Endothelial cell of umbilical vein (primary cell): ENCODE measurements around the gene TLE4. TPM values are rescaled to one million over a fixed set of nuclear protein-coding genes. Genes with fewer than 3 reads are reported as not detected.

ENCODE experiments used
- BruUV-seq: library from RNA; stranded (reverse); fragments of 400-500 nt; replicated peaks from 2 replicates; lab custom pipeline; 2021; lab: Mats Ljungman, UMichigan
- CTCF ChIA-PET: fragments of 300-600, 350-600 bp; sonication (Branson Sonifier 250); formaldehyde crosslinking; loops from one replicate; lab custom pipeline; 2021; ENCODE audit warnings: antibody characterized with exemption, inconsistent platforms; lab: Charles Lee
- POLR2A ChIA-PET: fragments of 300-600, 350-600 bp; sonication (Branson Sonifier 250); formaldehyde crosslinking; loops from one replicate; lab custom pipeline; 2021; ENCODE audit warnings: antibody characterized with exemption, inconsistent platforms; lab: Charles Lee
- DNase-seq: peaks from one replicate; pipeline ENCODE4 v3.0.0-alpha.2; 2011; ENCODE audit warnings: low read depth, low spot score
- FAIRE-seq: peaks from 2 replicates; lab custom pipeline; 2011; peaks lifted over from hg19 to GRCh38; lab: Jason Lieb, UNC
- H2AFZ ChIP-seq: 2 replicates; pipeline ENCODE4 v1.6.0; 2012; ENCODE audit warnings: low read depth, low read length, control low read depth, inconsistent platforms
- H3K27ac ChIP-seq: 2 replicates; pipeline ENCODE4 v1.5.1; 2011; ENCODE audit warnings: low read depth, mild to moderate bottlenecking, control low read depth, low read length, moderate library complexity; ENCODE audit not compliant: insufficient read depth
- H3K27me3 ChIP-seq, 2 experiments: 2 replicates each; pipeline versions ENCODE4 v1.6.0 to v1.6.1; 2011; ENCODE audit warnings: low read length in 2 of 2, mixed read lengths in 1 of 2; ENCODE audit not compliant: control insufficient read depth in 2 of 2, insufficient read depth in 2 of 2
- H3K36me3 ChIP-seq, 2 experiments: 2 replicates in 1 of 2; 3 replicates in 1 of 2; pipeline ENCODE4 v1.5.1; 2011; ENCODE audit warnings: low read length in 2 of 2, mild to moderate bottlenecking in 1 of 2, moderate library complexity in 1 of 2; ENCODE audit not compliant: control insufficient read depth in 2 of 2, insufficient read depth in 2 of 2; ENCODE audit errors: extremely low read depth in 1 of 2
- H3K4me1 ChIP-seq: 3 replicates; pipeline ENCODE4 v1.5.1; 2011; ENCODE audit warnings: mild to moderate bottlenecking, low read length; ENCODE audit not compliant: control insufficient read depth, insufficient read depth; ENCODE audit errors: extremely low read depth
- H3K4me2 ChIP-seq: 2 replicates; pipeline ENCODE4 v1.6.1; 2011; ENCODE audit warnings: low read length, control low read depth, mixed read lengths; ENCODE audit not compliant: insufficient read depth
- H3K4me3 ChIP-seq, 3 experiments: fragments of 200-600 bp in 1 of 3; sonication (generic), shearing (Covaris generic) in 1 of 3; replicated peaks in 1 of 3; 2 replicates each; pipeline ENCODE4 v1.5.1; 2011 to 2016; ENCODE audit warnings: control low read depth in 3 of 3, low read length in 3 of 3, mild to moderate bottlenecking in 2 of 3, inconsistent platforms in 1 of 3, low read depth in 1 of 3, moderate library complexity in 1 of 3; ENCODE audit not compliant: insufficient read depth in 1 of 3
- H3K79me2 ChIP-seq: 2 replicates; pipeline ENCODE4 v1.6.0; 2012; ENCODE audit warnings: low read length, inconsistent platforms; ENCODE audit not compliant: control insufficient read depth, insufficient read depth
- H3K9ac ChIP-seq: replicated peaks from 2 replicates; pipeline ENCODE3; 2011; ENCODE audit warnings: low read length, control low read depth; ENCODE audit not compliant: insufficient read depth; ENCODE audit errors: extremely low read depth
- H3K9me1 ChIP-seq: replicated peaks from 3 replicates; pipeline ENCODE4 v1.6.0; 2011; ENCODE audit warnings: mild to moderate bottlenecking, low read length; ENCODE audit not compliant: control insufficient read depth, insufficient read depth; ENCODE audit errors: extremely low read depth
- H3K9me3 ChIP-seq: replicated peaks from 2 replicates; pipeline ENCODE4 v1.5.1; 2012; ENCODE audit warnings: low read length, inconsistent platforms; ENCODE audit not compliant: control insufficient read depth, insufficient read depth
- H4K20me1 ChIP-seq: replicated peaks from 2 replicates; pipeline ENCODE3; 2011; ENCODE audit warnings: mild to moderate bottlenecking, low read length; ENCODE audit not compliant: control insufficient read depth, insufficient read depth; ENCODE audit errors: extremely low read depth
- EZH2 ChIP-seq: IDR thresholded peaks from 2 replicates; pipeline ENCODE4 v1.6.1; 2012; ENCODE audit warnings: borderline replicate concordance, low read depth, mild to moderate bottlenecking, moderate library complexity, low read length, inconsistent platforms; ENCODE audit not compliant: severe bottlenecking
- FOS ChIP-seq: IDR thresholded peaks from 2 replicates; pipeline ENCODE4 v1.6.1; 2011; ENCODE audit warnings: mild to moderate bottlenecking, low read length, moderate library complexity, borderline replicate concordance; ENCODE audit not compliant: insufficient read depth
- GATA2 ChIP-seq: IDR thresholded peaks from 2 replicates; pipeline ENCODE4 v1.7.0; 2011; ENCODE audit warnings: low read depth, mild to moderate bottlenecking, moderate library complexity, mixed read lengths, low read length; ENCODE audit not compliant: insufficient read length, insufficient read depth
- JUN ChIP-seq: IDR thresholded peaks from 2 replicates; pipeline ENCODE4 v1.6.1; 2011; ENCODE audit warnings: borderline replicate concordance, low read depth; ENCODE audit not compliant: insufficient read length, insufficient read depth
- MYC ChIP-seq: IDR thresholded peaks from one replicate; pipeline ENCODE4 v1.6.1; 2011; ENCODE audit warnings: mild to moderate bottlenecking, low read depth, low read length
- POLR2A ChIP-seq: IDR thresholded peaks from 2 replicates; pipeline ENCODE4 v1.6.1; 2012; ENCODE audit warnings: low read depth, mild to moderate bottlenecking, control low read depth, low read length
- POLR2AphosphoS5 ChIP-seq: IDR thresholded peaks from 2 replicates; pipeline ENCODE4 v1.6.1; 2012; ENCODE audit warnings: low read depth, mild to moderate bottlenecking, control low read depth, low read length, moderate library complexity; ENCODE audit not compliant: insufficient read depth
- dilution Hi-C: fragments of 300-500 bp; cut with MboI; formaldehyde crosslinking; loops from one replicate; pipeline ENCODE4 v1.15.0; 2019; ENCODE audit warnings: low sequenced_read_pairs; ENCODE audit not compliant: extremely low pct_ligation_motif_present
- intact Hi-C: fragments of 100-400 bp; cut with micrococcal nuclease; formaldehyde crosslinking; loops from one replicate; pipeline ENCODE4 v1.10.0; 2022
- polyA plus RNA-seq, 4 experiments: library from polyadenylated mRNA; depleted of rRNA in 3 of 4; stranded (reverse) in 3 of 4; unstranded in 1 of 4; fragments of >200 nt; gene quantifications; 2 replicates each; pipeline versions ENCODE4 v1.2.1 to v1.2.3, GENCODE V29; 2011 to 2012; ENCODE audit warnings: missing spikeins in 1 of 4
- total RNA-seq: library from RNA; stranded (reverse); gene quantifications from 2 replicates; pipeline ENCODE4 v1.2.3, GENCODE V29; 2021
- TF ChIP-seq, protein P1 (sequence below): IDR thresholded peaks from 2 replicates; pipeline ENCODE4 v1.6.1; 2011; ENCODE audit not compliant: insufficient read depth, insufficient read length
- TF ChIP-seq, protein P2 (sequence below), 2 donors: IDR thresholded peaks; 1 replicate in 1 of 2; 2 replicates in 1 of 2; pipeline ENCODE4 v1.5.1; 2011; ENCODE audit warnings: low read length in 2 of 2, mild to moderate bottlenecking in 2 of 2, moderate library complexity in 2 of 2, control low read depth in 1 of 2, inconsistent platforms in 1 of 2, low read depth in 1 of 2; ENCODE audit not compliant: insufficient read depth in 1 of 2; ENCODE audit errors: extremely low read depth in 1 of 2

Gene TLE4
- total and polyA plus RNA-seq, 2 donors (not counting 3 experiments of a cell fraction or from before 2014, with no cell fraction given) = 31.4 to 32.3 TPM

DNA sequence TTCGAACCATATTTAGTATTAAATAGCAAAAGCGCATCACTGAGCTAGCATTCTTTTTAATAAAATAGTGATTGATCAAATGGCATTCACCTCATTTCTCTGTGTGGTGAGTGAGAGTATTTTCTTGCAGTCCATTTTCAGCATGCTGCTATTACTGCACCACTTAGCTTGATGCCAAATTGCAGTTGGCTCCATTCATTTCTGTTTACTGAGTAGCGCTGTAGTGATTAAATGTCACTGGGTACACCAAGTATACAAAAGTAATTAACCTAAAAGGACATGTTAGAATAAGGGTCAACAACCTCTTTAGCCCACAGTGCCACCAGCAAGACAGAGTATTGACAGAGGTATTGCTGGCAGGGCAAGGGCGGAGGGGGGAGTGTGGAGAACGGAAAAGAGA is 122.0 kb downstream of the TLE4 start:
- intact Hi-C loops = no loop called here
- BruUV-seq = no TSS peak
- H2AFZ ChIP-seq = no peak overlapping the region
- no peak overlapping the region for H3K4me2 ChIP-seq
- H3K9ac ChIP-seq = no peak overlapping the region
- no peaks in the 10 kb centered on the region for H3K79me2 ChIP-seq
- dilution Hi-C loops = no loop called here
- no peaks in the 10 kb centered on the region for H3K27me3 ChIP-seq
- H3K36me3 ChIP-seq = no peaks in the 10 kb centered on the region
- no peak for TF ChIP-seq POLR2AphosphoS5
- no peak for TF ChIP-seq EZH2
- no peak for TF ChIP-seq JUN
- TF ChIP-seq GATA2 = no peak
- no peak for TF ChIP-seq FOS
- TF ChIP-seq, protein P1, sequence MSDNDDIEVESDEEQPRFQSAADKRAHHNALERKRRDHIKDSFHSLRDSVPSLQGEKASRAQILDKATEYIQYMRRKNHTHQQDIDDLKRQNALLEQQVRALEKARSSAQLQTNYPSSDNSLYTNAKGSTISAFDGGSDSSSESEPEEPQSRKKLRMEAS = no peak
- no peak for TF ChIP-seq MYC
- TF ChIP-seq, protein P2, sequence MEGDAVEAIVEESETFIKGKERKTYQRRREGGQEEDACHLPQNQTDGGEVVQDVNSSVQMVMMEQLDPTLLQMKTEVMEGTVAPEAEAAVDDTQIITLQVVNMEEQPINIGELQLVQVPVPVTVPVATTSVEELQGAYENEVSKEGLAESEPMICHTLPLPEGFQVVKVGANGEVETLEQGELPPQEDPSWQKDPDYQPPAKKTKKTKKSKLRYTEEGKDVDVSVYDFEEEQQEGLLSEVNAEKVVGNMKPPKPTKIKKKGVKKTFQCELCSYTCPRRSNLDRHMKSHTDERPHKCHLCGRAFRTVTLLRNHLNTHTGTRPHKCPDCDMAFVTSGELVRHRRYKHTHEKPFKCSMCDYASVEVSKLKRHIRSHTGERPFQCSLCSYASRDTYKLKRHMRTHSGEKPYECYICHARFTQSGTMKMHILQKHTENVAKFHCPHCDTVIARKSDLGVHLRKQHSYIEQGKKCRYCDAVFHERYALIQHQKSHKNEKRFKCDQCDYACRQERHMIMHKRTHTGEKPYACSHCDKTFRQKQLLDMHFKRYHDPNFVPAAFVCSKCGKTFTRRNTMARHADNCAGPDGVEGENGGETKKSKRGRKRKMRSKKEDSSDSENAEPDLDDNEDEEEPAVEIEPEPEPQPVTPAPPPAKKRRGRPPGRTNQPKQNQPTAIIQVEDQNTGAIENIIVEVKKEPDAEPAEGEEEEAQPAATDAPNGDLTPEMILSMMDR (IDR thresholded peaks at IDR 0.05; ENCODE audit: extremely low read depth in 1 of 2, insufficient read depth in 1 of 2, low read depth in 1 of 2, low read length in 2 of 2) = no peak
- no peak for TF ChIP-seq POLR2A
- H4K20me1 ChIP-seq = no peaks in the 10 kb centered on the region
- H3K9me1 ChIP-seq = no peaks in the 10 kb centered on the region
- CTCF ChIA-PET = no interaction called here
- H3K4me1 ChIP-seq = no peaks in the 10 kb centered on the region
- H3K9me3 ChIP-seq = no peaks in the 10 kb centered on the region
- FAIRE-seq = no peak
- H3K27ac ChIP-seq = no peak overlapping the region
- DNase-seq = no peak
- POLR2A ChIA-PET = interaction anchor here (0.9 kb wide), 1 partner anchor 122 kb away, joined by 3 read pairs; the partner anchor contains the start of gene TLE4
- H3K4me3 ChIP-seq = no peak overlapping the region
